ENCODE data around the gene CCDC190.

GRCh38 chr1:162873671-162874666, 13.0 kb upstream of the CCDC190 start:
- TF ChIP-seq HDGF (IDR thresholded peaks at IDR 0.05; ENCODE audit: borderline replicate concordance) (no peak), SUZ12 (IDR thresholded peaks at IDR 0.05) (no peak), ELF4 (IDR thresholded peaks at IDR 0.05) (no peak), L3MBTL2 (conservative IDR thresholded peaks at IDR 0.05) (no peak), SP1 (IDR thresholded peaks at IDR 0.05) (no peak), FOXM1 (IDR thresholded peaks at IDR 0.05; ENCODE audit: borderline replicate concordance) (no peak), FOXA1 (IDR thresholded peaks at IDR 0.05) (no peak), BHLHE40 (IDR thresholded peaks at IDR 0.05; ENCODE audit: borderline replicate concordance) (no peak), FOXK2 (IDR thresholded peaks at IDR 0.05) (no peak), LEF1 (IDR thresholded peaks at IDR 0.05; ENCODE audit: borderline replicate concordance) (no peak), PKNOX1 (IDR thresholded peaks at IDR 0.05) (no peak), NFRKB (IDR thresholded peaks at IDR 0.05) (no peak)
